ENCODE data around the gene TUBGCP5.

The TUBGCP5 gene

DNA sequence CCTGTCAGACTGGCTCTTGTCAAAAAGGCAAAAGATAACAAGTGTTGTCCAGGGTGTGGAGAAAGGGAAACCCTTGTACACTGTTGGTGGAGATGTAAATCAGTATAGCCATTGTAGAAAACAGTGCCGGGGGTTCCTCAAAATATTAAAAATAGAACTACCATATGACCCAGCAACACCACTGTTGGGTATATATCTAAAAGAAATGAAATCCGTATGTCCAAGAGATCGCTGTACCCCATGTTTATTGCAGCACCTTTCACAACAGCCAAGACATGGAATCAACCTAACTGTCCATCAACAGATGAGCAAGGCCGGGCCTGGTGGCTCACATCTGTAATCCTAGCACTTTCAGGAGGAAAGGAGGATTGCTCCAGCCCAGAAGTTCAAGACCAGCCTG lies 65.4 kb downstream of the TUBGCP5 start:
- DNase-seq: no peak

DNA sequence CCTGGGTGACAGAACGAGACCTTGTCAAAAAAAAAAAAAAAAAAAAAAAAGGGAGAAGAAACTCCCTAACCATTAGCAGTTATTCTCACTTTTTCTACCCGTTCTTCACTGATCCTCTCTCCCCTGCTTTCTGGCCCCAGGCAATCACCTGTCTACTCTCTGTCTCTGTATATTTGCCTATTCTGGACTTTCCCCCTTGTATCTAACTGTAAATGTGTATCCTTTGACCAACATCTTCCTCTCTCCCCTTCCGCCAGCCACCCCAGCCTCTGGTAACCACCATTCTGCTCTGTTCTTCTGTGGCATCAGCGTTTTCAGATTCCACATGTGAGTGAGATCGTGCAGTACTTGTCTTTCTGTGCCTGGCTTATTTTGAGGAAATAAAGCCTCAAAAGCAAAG lies 66.1 kb downstream of the TUBGCP5 start:
- no peak for DNase-seq

DNA sequence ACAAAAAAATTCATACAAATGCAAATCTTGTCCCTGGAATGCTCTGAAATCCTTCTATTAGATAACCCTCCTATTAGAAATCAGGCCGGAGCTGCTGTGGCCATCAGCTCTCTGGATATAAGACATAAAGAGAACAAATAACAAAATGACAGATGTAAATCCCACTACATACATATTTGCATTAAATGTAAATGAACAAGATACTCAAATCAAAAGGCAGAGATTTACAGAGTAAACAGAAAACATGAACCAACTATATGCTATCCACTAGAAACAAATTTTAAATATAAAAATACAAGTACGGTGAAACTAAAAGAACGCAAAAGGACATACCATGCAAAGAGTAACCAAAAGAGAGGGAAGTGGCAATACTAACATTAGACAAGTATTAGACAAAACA lies 69.9 kb downstream of the TUBGCP5 start:
- no peak for DNase-seq

DNA sequence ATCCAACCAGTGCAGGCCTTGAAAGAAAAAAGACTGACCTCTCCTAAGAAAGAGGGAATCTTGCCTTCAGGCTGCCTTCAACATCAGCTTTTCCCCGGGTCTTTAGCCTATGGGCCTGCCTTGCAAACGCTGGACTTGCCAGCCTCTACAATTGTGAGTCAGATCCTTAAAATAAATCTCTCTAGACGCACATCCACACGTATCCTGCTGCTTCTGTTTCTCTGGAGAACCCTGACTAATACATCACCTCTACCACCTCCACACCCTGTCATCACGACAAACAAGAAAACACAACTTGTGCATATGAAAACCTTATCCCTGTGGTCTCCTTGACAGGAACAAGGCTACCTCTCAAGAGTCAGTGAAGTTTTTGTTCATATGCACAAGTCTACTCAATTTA lies 71.0 kb downstream of the TUBGCP5 start:
- no peak for DNase-seq

DNA sequence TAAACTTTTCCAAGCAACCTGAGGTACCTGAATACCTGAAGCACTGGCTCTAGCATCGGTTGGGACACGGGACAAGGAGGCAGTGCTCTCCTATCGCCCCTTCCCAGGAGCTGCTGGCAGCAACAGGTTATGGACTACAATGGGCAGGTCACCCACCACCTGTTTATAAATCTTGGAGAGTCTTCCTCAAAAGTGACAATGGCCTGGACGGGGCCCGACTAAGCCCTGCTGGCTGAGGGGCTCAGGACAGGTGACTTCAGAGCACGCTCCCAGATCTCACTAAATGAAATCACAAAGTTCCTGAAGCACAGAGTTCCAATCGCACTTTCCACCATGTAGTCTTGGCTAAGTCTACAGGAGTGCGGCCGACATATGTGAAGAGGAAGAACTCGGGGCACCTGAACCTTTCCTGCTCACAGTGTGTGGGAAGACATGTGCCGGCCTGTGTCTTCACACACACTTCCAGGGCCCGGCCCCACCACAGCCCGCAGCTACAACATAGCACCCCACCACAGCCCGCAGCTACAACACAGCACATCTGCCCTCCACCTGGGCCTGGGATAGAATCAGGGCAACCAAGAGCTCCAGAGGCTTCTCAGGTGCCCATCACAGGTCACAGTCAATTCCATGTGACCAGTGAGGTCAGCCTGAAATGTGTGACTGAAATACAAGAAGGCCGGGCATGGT lies 72.1 kb downstream of the TUBGCP5 start:
- no peak for DNase-seq

DNA sequence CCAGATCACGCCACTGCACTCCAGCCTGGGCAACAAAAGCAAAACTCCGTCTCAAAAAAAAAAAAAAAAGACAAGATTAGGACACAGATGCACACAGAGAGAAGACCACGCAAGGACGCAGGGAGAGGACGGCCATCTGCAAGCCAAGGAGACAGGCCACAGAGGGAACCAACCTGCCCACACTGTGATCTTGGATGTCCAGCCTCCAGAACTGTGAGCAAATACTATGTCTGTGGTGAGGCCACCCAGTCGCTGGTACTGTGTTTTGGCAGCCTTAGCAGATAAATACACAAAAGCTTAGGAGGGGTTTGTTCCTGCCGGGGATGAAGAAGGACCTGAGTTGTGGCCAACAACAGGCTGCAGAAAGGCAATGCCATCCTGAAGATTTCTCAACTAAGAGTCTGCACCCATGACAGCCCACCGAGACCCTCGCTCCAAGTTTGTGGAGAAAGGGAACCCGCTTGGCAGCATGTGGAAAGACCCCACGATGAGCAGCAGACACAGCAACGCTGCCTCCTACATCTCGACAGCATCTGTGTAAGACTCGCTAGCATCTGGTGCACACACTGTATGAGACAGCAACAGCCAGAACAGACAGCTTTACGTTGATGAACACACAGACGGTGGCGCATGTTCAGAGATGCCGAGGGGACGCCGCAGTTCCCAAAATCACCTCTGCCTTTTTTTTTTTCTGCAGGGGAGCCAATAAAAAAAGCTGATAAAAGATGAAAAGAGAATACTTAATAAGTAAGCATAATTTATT lies 72.9 kb downstream of the TUBGCP5 start:
- DNase-seq: no peak

DNA sequence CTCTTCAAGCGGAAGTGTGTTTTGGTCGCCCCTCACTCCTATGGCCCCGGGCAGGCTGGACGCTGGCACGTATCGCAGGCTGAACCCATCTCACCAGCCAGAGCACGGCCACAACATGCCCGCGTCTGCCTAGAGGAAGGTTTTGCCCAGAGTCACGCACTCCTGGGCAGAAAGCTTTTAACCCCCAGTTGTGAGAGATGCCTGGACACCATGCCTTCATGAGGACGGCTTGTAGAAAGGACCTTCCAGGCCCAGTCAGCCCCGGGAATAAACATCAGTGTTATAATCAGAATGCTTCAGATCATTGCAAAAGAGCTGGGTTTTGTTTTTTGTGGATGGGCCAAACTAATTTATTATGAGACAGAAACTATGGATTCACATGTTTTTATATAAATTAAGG lies 75.7 kb downstream of the TUBGCP5 start:
- DNase-seq: no peak

DNA sequence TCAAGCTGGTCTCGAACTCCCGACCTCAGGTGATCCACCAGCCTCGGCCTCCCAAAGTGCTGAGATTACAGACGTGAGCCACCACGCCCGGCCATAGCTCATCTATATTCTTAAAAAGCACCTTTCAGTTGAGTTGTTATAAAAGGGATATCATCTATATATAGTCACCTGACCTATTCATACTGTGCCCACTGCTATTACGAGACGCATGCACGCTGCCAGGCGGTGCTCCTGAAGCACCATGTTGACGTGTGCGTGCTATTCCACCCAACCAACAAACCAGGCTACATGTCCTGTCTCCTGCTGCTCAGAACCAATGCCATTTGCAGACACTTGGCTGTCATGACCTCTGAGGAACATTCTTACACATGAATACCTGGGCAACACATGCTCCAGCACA lies 76.8 kb downstream of the TUBGCP5 start:
- no peak for DNase-seq

DNA sequence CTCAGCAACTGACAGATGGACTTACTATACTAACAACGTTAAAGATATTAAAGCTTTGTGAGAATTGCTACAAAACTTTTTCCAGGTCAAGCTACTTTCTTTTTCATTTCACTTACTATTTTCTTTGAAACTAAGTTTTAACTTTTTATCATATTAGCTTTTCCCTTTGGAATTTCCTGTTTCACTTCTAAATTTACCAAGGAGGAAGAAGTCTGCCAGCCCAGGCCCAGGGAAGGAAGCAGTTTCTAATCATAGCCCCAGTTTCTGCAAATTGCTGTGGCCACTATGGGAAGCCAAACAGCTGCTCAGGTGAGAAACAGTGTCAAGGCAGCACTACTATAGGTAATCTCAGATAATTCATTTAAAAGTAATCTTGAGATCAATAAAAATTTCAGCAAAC lies 77.6 kb downstream of the TUBGCP5 start:
- no peak for DNase-seq

DNA sequence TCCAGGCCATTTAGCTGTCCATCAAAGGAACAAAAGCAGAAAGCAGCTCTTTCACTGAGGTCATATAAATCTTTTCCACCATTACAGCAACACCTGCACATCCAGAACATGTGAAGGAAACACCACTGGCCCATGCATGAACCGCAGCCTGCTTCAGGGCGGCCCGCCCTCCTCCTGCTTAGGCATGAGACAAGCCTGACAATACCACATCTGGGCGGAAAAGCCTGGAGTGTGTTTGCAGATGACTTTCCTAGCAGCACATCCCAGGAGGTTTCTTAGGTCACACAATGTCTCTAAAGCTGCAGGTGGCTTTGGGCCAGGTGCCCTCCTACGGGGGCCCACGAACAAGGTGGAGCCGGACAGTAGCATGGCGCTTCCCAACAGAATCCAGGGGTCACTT lies 78.8 kb downstream of the TUBGCP5 start:
- no peak for DNase-seq

DNA sequence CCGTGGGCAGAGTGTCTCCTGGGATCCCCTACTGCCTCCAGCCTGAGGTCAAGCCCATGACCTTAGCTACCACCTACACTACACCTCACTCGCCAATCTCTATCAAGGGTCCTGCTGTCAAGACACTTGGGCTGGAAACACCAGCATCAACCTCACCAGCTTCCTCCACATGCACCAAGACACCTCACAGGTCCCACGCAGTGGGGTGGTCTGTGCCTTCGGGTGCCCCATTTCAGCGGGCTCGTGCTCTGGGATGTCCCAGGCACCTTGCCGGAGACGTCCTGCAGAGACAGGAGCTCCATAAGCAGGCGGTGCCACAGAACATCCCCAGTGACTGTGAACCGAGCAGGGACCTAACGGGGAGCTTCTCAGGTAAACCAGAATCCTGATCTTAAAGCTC lies 79.2 kb downstream of the TUBGCP5 start:
- no peak for DNase-seq

DNA sequence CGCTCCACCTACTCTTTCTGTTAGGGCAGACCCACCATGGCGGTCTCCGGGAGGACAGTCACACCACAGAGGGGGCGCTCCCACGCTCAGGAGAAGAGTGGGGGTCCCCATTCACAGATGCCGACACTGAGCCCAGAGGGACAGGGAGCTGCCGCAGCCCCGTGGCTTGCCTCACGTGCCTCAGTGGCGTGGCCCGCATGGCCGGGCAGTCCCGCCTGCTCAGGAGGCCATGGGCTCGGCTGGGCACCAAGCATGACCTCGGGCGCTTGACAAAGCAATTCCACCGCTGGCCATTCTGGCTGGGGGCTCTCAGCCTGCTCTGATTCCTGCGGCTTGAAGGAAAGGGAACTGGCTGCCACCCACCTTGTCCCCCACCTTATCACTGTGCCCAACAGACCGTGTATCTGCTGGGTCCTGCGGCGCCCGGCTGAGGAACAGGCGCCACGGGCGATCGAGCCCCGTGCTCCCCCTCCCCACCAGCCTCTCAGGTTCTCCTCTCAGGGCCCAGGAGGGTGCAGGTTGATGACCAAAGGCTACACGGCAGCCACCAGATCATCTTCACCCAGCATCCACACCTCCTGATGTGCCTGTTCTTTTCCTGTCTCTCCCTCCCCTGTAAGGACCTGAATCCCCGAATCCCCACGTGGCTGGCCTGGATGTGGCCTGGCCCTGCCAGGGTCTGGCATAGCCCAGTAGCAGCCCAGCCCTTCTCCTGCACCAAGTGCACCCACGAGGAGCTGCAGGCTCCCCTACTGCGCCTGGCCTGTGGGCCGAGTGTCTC lies 79.9 kb downstream of the TUBGCP5 start:
- DNase-seq: no peak

DNA sequence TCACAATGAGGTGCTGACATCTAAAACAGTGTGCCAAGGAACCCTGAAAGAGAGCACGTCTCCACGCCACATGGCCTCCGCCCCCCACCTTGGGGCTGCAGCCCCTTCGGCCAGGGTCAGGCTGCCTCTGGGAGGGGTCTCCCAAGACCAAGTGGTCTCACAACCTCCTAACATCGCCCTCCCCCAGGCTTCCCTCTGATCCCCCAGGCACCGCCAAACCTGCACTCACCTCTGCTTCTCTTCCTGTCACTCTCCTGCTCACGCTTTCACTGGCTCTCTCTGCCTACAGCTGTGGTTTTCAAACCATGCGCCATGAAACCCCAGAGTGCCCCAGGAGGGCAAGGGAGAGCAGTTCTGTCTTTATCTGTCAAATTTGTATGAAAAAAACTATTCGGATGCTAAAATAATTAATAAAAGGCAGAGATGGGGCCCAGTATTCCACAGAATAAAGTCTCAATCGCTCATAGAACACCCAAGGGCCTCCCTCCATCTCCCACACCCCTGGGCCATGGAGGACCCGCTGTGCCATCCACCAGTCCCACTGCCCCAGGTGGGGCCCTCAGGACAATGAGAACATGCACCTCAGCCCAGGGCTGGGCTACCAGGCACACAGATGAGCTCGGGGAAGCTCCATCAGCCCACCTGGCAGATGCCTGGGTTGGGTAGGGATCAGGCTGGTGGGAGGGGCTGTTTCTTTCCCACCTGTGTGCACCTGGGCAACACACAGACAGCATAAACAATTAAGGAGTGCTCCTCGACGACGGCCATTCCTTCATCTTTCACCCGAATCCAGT lies 80.7 kb downstream of the TUBGCP5 start:
- DNase-seq: no peak

DNA sequence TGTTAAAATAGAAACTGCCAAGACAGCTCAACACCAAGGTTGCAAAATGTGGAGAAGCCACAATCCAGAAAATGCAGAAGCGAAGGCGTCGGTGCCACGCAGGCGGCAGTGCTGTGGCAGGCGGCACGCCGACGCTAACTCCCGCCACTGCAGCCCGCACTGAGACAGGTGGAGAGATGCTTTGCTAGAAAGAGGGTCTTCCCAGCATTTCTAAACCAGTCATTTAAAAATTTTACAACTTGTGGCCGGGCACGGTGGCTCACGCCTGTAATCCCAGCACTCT lies 82.5 kb downstream of the TUBGCP5 start:
- no peak for DNase-seq

DNA sequence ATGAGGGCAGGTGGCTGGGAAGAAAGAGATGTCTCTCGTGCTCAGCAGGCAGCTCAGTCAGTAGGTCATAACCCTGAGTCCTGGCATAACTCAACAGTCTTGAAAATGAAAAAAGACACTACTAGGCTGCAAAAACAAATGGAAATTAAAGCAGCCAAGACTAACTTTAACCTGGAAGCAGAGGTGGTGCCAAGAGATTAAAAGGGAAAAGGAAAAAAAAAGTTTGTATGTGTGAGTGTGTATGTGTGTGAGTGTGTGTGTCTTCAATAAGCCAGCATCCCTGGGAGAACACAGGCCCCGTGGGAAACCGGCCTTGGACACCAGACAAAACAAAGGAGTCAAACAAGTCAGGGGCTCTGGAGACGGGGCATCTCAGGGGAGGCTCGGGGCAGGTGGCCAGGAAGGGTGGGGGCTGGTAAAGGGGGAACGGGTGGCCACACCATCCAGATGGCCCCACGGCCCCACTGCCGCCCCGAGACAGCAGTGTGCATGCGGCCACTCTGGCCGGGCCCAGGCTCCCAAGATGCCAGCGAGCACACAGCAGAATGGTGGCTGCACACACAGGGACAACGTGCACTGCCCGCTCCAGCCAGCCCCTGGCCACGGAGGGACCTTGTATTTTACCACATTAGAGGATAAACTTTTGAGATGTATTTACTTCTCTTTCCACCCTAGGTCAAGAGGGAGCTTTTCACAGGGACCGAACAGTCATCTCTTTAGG lies 83.0 kb downstream of the TUBGCP5 start:
- DNase-seq: no peak

DNA sequence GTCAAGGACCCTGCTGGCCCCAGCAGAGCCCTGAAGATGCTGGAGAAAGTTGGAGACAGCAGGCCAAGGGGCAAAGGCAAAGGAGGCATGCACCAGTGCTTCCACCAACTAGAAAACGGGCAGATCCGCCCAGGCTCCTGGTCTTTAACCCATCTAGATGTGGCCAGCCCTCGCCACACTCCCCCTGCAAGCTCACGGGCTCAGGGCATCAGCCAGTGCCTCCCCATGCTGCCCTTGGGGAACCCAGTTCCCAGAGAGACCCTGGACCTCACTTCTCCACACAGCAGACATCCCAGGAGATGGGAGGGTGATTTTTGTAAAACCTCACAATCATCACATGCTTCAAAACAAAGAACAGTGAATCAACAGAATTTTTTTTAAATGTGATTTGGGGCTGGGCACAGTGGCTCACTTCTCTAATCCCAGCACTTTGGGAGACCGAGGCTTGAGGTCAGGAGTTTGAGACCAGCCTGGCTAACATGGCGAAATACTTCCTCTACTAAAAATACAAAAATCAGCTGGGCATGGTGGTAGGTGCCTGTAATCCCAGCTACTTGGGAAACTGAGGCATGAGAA lies 83.7 kb downstream of the TUBGCP5 start:
- no peak for DNase-seq

DNA sequence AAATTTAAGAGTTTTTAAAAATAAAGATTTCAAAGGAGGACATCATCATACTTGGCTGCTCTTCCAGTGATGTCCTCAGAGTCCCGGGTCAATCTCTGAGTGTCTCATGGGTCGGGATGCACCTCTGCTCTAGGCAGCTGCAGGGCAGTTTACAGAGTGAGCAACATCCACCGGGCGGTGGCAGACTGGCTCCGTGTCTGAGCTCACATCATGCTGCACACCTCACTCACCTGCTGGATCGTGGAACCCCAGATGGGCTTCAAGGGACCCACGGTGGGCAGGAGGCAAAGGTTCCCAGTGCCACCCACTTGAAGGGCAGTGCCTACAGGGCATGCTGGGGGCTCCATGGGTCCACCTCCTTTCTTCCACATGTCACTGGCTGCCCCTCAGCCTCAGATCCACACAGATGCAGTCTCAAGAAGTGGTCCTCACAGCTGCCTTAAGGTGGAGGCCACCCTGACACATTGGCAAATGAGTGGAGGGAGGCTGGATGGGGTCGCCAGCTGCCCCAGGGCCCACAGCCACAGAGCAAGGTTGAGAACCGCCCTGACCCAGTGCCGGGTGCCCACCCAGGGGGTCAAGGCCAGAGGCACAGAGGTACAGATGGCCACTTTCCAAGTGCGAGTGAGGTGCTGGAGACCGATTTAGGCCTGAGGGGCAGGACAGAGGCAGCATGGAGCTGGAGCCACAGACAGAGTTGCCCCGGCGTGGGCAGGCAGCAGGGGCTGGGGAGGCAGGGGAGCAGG lies 84.4 kb downstream of the TUBGCP5 start:
- no peak for DNase-seq

DNA sequence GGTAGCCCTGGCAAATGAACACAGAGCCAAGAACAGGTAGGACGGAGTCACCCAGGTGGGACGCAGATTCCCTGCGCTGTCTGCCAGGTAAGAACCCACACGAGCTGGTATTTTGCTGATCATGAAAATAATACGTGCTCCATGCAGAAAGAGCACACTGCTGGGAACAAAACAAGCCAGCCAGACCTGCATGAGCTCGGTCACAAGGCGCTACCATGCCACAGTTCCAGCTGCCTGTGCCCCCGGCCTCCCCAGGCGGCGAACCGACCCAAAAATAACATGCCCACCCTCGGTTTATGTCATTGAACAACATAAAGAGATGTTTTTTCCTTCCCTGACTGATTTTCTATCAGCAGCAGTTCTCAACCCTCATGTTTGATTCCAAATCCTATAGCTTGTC lies 85.0 kb downstream of the TUBGCP5 start:
- DNase-seq: no peak

DNA sequence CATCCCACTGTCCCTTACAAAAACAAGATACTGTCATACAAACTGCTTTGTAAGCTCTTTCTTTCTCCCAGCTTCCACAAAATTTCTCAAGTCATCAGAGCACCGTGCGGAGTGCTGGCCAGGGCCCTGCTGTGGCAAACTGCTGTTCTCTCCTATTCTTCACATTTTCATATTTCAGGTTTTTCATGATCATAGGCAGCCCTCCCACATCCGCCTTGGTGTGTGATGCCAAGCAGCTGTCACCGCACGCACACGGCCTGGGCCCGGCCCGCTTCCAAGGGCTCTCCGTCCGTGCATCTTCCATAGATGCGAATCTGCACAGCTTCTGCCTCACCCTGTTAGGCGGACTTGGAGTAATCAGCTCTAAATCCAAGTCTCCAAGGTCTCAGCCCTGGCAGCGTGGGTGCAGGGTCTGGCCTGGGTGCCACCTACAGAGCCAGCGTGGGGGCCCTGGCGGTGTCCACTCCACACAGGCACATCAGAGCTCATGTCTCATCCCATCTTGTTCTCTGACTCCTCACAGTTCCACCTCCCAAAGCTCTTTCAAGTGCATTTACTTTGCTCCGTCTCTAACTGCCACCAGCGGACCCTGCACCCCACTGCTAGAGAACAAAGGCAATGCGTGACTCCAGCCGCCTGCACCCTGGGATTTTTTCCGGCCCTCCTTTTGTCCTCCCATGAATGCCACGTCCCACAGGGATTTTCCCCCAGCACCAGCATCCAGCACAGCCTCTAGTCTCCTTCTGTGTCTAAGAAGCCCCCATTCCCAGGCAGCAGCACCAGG lies 86.4 kb downstream of the TUBGCP5 start:
- no peak for DNase-seq

DNA sequence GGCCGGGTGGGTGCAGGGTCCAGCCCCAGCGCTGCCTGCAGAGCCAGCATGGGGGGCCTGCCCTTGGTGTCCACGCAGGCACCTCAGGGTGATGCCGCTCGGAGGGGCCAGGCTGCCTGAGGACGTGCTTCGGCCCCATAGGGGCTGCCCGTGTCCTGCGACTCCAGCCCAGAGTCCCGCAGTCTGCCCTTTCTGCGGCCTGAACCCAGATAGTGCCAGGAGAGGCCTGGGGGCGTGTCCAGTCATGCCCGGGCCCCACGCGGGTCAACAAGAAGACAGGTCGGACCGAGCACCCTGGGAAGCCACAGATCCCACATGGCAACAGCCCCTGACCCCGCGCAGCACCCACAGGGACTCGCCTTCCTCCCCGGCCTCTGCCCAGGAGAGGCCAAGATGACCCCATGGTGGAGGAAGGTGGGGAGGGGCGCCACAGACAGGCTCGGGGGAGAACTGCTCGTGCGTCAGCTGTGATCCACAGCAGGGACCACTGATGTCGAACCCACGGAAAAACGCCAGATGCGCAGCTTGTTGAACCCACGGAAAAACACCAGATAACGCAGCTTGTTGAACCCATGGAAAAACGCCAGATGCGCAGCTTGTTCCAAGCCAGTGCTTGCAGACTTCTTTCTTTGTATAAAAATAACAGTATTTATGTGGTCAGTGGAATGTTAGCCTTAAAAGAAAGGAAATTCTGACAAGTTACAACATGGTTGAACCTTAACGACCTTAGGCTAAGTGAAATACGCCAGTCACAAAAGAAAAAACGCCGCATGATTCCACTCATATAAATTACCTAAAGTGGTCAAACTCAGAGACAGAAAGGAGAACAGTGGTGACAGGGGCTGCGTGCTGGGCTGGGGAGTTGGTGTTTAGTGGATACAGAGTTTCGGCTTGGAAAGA lies 87.7 kb downstream of the TUBGCP5 start:
- no peak for DNase-seq
